HG02885 (cell line): ENCODE measurements around the gene MOV10L1.

Source experiments
- ATAC-seq: cut with Tn5 transposase; IDR thresholded peaks from one replicate; pipeline ENCODE4 v1.9.1; 2021; ENCODE audit warnings: mild to moderate bottlenecking; ENCODE audit not compliant: unreplicated experiment, poor library complexity

Gene MOV10L1

DNA sequence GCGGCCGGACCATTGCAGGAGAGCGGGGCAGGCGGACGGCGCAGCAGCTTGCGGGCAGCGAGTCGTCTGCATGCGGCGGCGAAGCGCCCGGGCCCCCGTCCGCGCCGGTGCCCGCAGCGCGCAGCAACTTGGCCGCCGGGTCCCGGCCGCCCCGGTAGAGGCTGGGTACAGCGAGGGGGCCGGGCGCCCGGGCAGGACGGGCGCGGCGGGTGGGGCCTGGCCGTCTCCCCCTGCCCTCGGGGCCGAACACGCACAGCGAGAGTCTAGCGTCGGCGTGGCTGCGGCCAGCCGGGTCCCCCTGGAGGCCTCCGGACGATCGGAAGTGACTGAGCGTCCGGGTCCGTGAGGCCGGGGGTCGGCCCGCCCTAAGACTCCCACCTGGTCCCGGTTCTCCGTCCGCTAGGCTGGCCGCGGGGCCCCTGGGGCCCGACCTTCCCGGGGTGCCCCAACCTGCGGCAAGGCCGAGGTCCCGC, 95.1 kb downstream of the MOV10L1 start:
- ATAC-seq = no peak

DNA sequence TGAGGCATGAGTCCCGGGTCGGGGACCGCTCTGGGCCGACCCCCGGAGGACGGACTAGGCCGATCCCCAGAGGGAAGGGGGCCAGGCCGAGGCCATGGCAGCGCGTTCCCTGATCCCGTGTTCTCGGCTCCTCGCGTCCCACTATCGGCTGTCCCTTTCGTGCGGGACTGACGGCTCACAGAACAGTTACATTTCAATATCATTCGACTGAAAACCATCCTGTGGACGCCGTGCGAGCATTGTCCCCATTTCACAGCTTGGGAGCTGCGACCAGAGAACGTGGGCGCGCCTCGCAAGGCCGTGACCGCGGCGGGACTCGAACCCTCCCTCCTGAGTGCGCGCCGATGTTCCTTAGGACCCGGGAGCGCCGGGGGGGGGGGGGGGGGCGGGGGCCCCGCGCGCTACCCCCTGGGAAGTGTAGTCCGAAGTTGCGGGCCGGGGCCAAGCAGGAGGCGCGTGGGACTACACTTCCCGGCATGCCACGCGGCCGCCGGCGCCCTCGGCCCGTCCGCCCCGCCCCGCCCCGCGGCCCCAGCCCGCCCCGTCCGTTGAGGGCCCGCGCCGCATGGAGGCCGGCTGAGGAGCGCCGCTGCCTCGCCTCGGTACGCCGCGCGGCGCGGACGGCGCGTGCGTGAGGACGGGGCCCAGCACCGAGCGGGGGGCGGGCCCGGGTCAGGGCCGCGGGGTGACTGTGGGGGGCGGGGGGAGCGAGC, 95.7 kb downstream of the MOV10L1 start, which contains the start of gene TRABD:
Gene TRABD, plus strand, starts transcription at position 539 of the 713 bp plus-strand sequence. CDS start 7,148 bp downstream, outside the sequence.
- ATAC-seq = peak; percentile 55

- no peak for ATAC-seq
Measured at GRCh38 chr22:50186181-50186714, 96.4 kb downstream of the MOV10L1 start.

DNA sequence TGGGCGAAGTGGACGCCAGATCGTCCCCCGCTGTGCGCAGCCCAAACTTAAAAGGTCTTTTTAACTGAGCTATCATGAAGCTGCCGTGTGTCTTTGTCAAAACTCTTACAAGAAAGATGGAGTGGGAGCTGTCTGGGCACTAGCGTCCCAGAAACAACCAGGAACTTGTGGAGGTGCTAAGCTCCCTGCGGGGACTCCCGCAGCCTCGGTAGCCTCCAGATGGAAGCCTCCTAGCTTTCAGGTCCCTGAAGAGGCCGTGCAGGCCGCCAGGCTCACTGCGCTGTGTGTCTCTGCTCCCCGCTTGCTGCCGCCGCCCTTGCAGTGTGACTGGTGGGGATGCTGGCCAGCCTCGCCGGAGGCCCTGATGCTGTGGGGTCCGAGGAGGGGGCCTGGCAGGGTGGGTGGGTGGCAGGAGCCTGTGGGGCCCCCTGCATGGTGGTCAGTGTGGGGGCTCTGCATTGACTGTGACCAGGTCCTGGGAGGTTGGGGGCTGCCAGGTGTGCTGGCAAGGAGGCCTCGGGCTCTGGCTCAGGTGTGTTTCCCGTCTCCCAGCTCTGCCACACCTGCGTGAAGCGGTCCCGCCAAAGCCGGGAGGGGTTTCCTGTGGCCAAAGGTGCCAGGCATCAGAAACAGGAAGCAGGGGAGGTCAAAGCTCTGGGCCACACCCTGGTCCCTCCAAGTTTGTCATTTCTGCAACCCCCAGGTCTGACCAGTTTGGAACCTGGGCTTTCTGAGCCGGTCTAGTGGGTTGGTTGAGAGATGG, 97.1 kb downstream of the MOV10L1 start:
- no peak for ATAC-seq

GRCh38 chr22:50188356-50188755, 98.5 kb downstream of the MOV10L1 start:
- no peak for ATAC-seq

- no peak for ATAC-seq
Measured at GRCh38 chr22:50189184-50189848, 99.5 kb downstream of the MOV10L1 start.

DNA sequence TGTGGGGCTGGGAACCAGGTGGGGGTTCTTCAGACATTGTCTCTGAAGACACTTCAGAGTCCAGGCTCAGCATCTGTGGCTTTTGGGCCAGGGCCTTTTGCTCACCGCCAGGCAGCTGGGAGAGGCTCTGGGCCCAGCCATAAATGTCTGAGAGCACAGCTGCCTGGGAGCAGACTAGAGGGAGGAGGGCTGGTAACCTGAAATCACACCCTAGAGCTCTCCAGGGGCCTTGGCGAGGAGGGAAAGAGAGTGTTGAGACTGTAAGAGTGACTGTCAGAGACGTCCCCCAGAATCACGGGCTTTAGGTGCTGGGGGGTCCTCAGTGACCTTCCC, 100.0 kb downstream of the MOV10L1 start:
- ATAC-seq = no peak

- ATAC-seq = peak; percentile 45
Measured at GRCh38 chr22:50190182-50190940, 100.6 kb downstream of the MOV10L1 start.

DNA sequence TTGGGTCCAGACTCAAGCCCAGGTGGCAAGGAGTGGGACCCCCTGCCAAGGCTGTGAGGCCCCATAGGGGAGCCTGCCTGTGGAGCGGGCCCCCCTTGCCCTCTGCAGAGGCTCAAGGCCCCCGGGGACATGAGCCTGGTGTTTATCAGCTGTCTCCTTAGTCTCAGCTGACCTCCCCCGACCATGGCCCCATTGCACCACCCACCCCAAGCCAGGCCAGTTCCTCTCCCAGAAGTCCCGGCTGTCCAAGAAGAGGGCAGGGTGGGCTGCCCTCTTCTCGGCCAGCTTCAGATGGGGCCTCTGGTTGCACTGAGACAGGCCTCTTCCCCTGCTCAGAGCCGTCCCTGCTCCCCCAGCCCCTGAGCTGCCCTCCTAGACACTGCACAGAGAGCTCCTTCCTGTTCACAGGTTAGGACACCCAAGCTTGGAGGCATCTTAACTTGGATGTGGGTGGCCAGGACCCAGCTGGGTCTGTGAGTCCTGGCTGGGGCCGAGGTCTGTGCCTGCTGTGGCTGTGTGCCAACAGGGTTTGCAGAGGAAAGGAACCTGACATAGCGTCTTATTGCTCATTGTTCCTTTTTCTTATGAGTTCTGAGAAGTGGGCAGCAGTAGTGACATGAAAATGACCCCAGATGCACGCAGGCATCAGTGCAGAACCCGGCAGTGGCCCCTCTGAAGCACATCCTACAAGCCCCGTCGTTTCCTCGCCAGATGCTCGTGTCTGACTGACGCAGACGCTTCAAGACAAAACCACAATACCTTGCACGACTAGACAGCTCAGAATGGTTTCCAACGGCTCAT, 101.3 kb downstream of the MOV10L1 start:
- peak; percentile 23 for ATAC-seq

- no peak for ATAC-seq
Measured at GRCh38 chr22:50192436-50193204, 102.8 kb downstream of the MOV10L1 start.

GRCh38 chr22:50193621-50194020, 103.8 kb downstream of the MOV10L1 start:
- ATAC-seq = no peak

DNA sequence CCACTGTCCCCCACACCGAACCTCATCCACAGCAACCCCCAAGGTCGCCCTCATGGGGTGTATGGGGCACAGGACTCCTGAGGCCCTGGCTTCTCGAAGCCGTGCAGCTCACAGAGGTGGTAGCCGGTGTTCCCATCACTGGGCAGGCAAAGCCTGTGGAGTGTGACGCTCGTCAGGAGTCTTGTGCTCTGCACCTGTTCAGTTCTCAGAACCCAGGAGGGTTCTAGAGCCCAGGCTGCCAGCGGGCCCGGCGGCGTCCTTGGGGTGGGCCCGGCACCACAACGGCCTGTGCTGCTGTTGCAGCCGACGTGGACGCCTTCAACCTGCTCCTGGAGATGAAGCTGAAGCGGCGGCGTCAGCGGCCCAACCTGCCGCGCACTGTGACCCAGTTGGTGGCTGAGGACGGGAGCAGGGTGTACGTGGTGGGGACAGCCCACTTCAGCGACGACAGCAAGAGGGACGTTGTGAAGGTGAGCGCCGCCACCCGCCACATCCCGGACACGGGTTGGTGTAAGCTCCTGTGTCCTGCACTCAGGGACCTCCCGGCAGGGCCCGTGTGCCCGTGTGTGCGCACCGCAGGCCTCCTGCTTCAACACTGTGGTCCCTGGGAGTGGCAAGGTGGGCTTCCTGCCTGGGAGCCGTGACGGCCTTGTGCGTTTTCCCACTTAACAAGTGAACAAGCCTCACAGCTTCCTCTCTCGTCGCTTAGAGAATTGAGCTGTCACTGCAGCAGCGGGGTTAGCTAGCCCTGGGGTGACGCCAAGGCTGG, 104.4 kb downstream of the MOV10L1 start:
- no peak for ATAC-seq

GRCh38 chr22:50196256-50196655, 106.5 kb downstream of the MOV10L1 start:
- no peak for ATAC-seq

GRCh38 chr22:50197000-50197800, 107.4 kb downstream of the MOV10L1 start:
- no peak for ATAC-seq

- ATAC-seq = no peak
Measured at GRCh38 chr22:50197856-50198623, 108.2 kb downstream of the MOV10L1 start.

- no peak for ATAC-seq
Measured at GRCh38 chr22:50198624-50199017, 108.8 kb downstream of the MOV10L1 start.
